ENCODE results near the gene CTNNA1.

The CTNNA1 gene

GRCh38 chr5:138775034-138775433 lies 21.8 kb downstream of the CTNNA1 start:
- H3K27ac ChIP-seq (ENCODE audit: low read depth, low read length) = no peak overlapping the region
- no peak overlapping the region for H2AFZ ChIP-seq (ENCODE audit: low read length, unreplicated experiment)
- H3K36me3 ChIP-seq (ENCODE audit: insufficient read depth, low read length) = peaks cover 7% of the 10 kb centered on the region
- H3K4me3 ChIP-seq (ENCODE audit: low read depth, low read length) = no peak overlapping the region
- H3K79me2 ChIP-seq (ENCODE audit: control insufficient read depth, insufficient read depth, low read length, unreplicated experiment) = peaks cover 72% of the 10 kb centered on the region
- no peaks in the 10 kb centered on the region for H3K4me1 ChIP-seq (ENCODE audit: control insufficient read depth, insufficient read depth, low read length, unreplicated experiment)
- H3K27me3 ChIP-seq (ENCODE audit: insufficient read depth, low read length) = no peaks in the 10 kb centered on the region

DNA sequence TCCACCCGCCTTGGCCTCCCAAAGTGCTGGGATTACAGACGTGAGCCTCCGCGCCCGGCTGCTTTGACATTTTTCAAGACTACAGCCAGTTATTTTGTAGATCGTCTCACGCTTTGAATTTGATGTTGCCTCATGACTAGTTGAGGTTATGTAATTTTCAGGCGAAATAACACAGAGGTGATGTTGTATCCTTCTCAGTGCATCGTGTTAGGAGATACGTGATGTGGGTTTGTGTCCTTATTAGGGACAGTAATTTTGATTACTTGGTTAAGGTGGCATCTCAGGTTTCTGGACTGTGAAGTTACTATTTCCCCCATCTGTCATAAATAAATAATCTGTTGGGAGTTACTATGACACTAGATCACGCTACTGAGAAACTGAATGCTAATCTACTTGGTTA lies 25.0 kb downstream of the CTNNA1 start:
- H2AFZ ChIP-seq (ENCODE audit: low read length, unreplicated experiment) = no peak overlapping the region
- H3K27ac ChIP-seq (ENCODE audit: low read depth, low read length) = no peak overlapping the region
- H3K4me1 ChIP-seq (ENCODE audit: control insufficient read depth, insufficient read depth, low read length, unreplicated experiment) = no peaks in the 10 kb centered on the region
- H3K4me3 ChIP-seq (ENCODE audit: low read depth, low read length) = no peak overlapping the region
- peaks cover 65% of the 10 kb centered on the region for H3K79me2 ChIP-seq (ENCODE audit: control insufficient read depth, insufficient read depth, low read length, unreplicated experiment)
- H3K36me3 ChIP-seq (ENCODE audit: insufficient read depth, low read length) = peaks cover 12% of the 10 kb centered on the region
- no peaks in the 10 kb centered on the region for H3K27me3 ChIP-seq (ENCODE audit: insufficient read depth, low read length)

GRCh38 chr5:138783976-138784375 lies 30.8 kb downstream of the CTNNA1 start:
- H3K27ac ChIP-seq (ENCODE audit: low read depth, low read length) = no peak overlapping the region
- H3K36me3 ChIP-seq (ENCODE audit: insufficient read depth, low read length) = peaks cover 14% of the 10 kb centered on the region; the same call in 1 of the 2 replicates
- H3K79me2 ChIP-seq (ENCODE audit: control insufficient read depth, insufficient read depth, low read length, unreplicated experiment) = peaks cover 57% of the 10 kb centered on the region

DNA sequence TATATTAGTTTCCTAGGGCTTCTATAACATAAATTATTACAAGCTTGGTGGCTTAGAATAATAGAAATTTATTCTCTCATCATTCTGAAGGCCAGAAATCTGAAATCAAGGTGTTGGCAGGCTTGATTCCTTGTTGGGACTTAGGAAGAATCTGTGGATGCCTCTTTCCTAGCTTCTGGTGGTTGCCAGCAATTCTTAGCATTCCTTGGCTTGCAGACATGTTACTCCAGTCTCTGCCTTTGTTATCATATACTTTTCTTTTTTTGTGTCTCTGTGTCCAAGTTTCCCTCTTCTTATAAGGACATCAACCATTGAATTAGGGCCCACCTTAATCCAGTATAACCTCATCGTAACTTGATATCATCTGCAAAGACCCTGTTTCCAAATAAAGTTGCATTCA lies 31.4 kb downstream of the CTNNA1 start:
- Histone ChIP-seq H3K27ac (ENCODE audit: low read depth, low read length) (no peak overlapping the region), H3K4me3 (ENCODE audit: low read depth, low read length) (no peak overlapping the region), H2AFZ (ENCODE audit: low read length, unreplicated experiment) (no peak overlapping the region), H3K4me1 (ENCODE audit: control insufficient read depth, insufficient read depth, low read length, unreplicated experiment) (peaks cover 4% of the 10 kb centered on the region), H3K79me2 (ENCODE audit: control insufficient read depth, insufficient read depth, low read length, unreplicated experiment) (peaks cover 51% of the 10 kb centered on the region), H3K36me3 (ENCODE audit: insufficient read depth, low read length) (peaks cover 14% of the 10 kb centered on the region; the same call in 1 of the 2 replicates), H3K27me3 (ENCODE audit: insufficient read depth, low read length) (no peaks in the 10 kb centered on the region)

More at GRCh38 chr5:138783976-138784375, 30.8 kb downstream of the CTNNA1 start:
- Histone ChIP-seq H2AFZ (ENCODE audit: low read length, unreplicated experiment) (no peak overlapping the region), H3K4me1 (ENCODE audit: control insufficient read depth, insufficient read depth, low read length, unreplicated experiment) (peaks cover 4% of the 10 kb centered on the region), H3K27me3 (ENCODE audit: insufficient read depth, low read length) (no peaks in the 10 kb centered on the region), H3K4me3 (ENCODE audit: low read depth, low read length) (no peak overlapping the region)

DNA sequence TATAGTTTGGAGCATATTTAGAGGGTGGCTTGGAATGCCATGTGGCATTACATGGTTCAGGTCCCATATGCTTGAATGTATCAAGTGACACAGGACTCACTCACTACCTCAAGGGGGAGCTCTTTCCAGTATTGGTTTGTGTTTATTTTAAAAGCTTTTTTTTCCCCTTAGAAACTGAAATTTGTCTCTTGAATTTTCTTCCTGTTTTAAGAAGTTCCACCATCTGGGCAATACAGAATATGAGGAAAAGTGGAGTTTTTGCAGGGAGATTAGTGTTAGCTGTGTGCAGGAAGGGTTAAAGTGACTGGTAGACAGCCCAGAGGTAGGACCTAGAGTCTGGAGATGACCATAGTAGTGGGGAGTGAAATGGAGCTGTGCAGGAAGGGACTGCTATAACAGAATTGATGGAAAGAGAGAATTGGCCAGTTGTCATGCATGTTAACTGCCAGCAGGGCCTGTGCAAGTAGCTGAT lies 36.6 kb downstream of the CTNNA1 start:
- no peaks in the 10 kb centered on the region for H3K36me3 ChIP-seq (ENCODE audit: insufficient read depth, low read length)
- peaks cover 18% of the 10 kb centered on the region for H3K4me1 ChIP-seq (ENCODE audit: control insufficient read depth, insufficient read depth, low read length, unreplicated experiment)
- no peak overlapping the region for H3K27ac ChIP-seq (ENCODE audit: low read depth, low read length)
- H3K4me3 ChIP-seq (ENCODE audit: low read depth, low read length) = no peak overlapping the region
- no peaks in the 10 kb centered on the region for H3K27me3 ChIP-seq (ENCODE audit: insufficient read depth, low read length)
- peaks cover 55% of the 10 kb centered on the region for H3K79me2 ChIP-seq (ENCODE audit: control insufficient read depth, insufficient read depth, low read length, unreplicated experiment)
- H2AFZ ChIP-seq (ENCODE audit: low read length, unreplicated experiment) = no peak overlapping the region

GRCh38 chr5:138790684-138791083 lies 37.5 kb downstream of the CTNNA1 start:
- Histone ChIP-seq H3K79me2 (ENCODE audit: control insufficient read depth, insufficient read depth, low read length, unreplicated experiment) (peaks cover 57% of the 10 kb centered on the region), H3K4me1 (ENCODE audit: control insufficient read depth, insufficient read depth, low read length, unreplicated experiment) (peaks cover 18% of the 10 kb centered on the region), H3K4me3 (ENCODE audit: low read depth, low read length) (no peak overlapping the region), H3K27ac (ENCODE audit: low read depth, low read length) (no peak overlapping the region), H3K27me3 (ENCODE audit: insufficient read depth, low read length) (no peaks in the 10 kb centered on the region), H2AFZ (ENCODE audit: low read length, unreplicated experiment) (no peak overlapping the region), H3K36me3 (ENCODE audit: insufficient read depth, low read length) (no peaks in the 10 kb centered on the region)

DNA sequence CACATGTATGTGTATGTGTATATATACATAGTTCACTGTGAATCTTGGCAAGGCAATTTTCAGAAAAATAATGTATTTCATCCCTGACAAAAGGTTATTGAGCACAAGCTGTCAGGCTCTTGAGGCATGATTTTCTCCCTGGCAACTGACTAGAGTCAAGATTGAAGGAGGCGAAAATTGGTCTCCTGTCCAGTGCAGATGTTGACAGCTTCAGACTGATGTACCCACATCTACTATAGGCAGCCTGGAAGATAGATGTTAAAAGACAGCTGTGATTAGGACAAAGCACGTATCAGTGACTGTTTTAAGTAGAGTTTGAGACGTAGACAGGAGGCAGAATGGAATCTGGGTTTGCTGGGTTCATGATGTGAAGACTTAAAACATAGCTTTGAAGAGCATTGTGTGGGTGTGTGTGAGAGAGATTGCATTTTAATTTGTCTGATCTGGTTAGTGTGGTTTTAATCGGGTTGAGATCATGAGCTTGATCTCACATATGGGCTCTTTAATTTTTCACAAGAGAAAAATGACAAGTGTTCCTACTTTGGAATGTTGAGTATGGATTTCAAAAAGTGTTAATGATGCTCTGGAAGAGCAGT lies 39.1 kb downstream of the CTNNA1 start:
- Histone ChIP-seq H3K27me3 (ENCODE audit: insufficient read depth, low read length) (no peaks in the 10 kb centered on the region), H3K4me3 (ENCODE audit: low read depth, low read length) (no peak overlapping the region), H2AFZ (ENCODE audit: low read length, unreplicated experiment) (no peak overlapping the region), H3K4me1 (ENCODE audit: control insufficient read depth, insufficient read depth, low read length, unreplicated experiment) (peaks cover 21% of the 10 kb centered on the region), H3K36me3 (ENCODE audit: insufficient read depth, low read length) (no peaks in the 10 kb centered on the region), H3K79me2 (ENCODE audit: control insufficient read depth, insufficient read depth, low read length, unreplicated experiment) (peaks cover 65% of the 10 kb centered on the region), H3K27ac (ENCODE audit: low read depth, low read length) (no peak overlapping the region)

DNA sequence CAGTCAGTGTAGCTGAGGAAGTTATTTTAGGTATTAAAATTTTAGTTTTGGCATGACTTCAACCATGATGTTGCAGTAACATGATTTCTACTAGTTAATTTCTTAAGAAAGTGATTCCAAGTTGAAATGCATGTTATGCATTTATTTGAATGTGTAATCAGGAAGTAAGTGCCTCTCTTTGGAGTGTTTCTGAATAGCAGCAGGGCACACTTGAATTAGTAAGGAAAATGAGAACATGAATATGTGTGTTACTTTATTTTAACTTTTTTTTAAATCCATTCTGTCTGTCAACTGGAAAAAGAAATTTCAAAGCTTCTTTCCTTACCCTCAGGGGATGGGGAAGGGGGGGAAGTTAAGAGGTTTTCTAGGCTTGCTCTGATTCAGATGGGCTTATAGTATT lies 40.4 kb downstream of the CTNNA1 start:
- Histone ChIP-seq H3K4me1 (ENCODE audit: control insufficient read depth, insufficient read depth, low read length, unreplicated experiment) (peaks cover 21% of the 10 kb centered on the region), H3K4me3 (ENCODE audit: low read depth, low read length) (no peak overlapping the region), H3K27ac (ENCODE audit: low read depth, low read length) (no peak overlapping the region), H3K36me3 (ENCODE audit: insufficient read depth, low read length) (no peaks in the 10 kb centered on the region), H2AFZ (ENCODE audit: low read length, unreplicated experiment) (no peak overlapping the region), H3K79me2 (ENCODE audit: control insufficient read depth, insufficient read depth, low read length, unreplicated experiment) (peaks cover 61% of the 10 kb centered on the region), H3K27me3 (ENCODE audit: insufficient read depth, low read length) (no peaks in the 10 kb centered on the region)

- H2AFZ ChIP-seq (ENCODE audit: low read length, unreplicated experiment) = no peak overlapping the region
- H3K4me3 ChIP-seq (ENCODE audit: low read depth, low read length) = no peak overlapping the region
- no peak overlapping the region for H3K27ac ChIP-seq (ENCODE audit: low read depth, low read length)
- peaks cover 10% of the 10 kb centered on the region for H3K36me3 ChIP-seq (ENCODE audit: insufficient read depth, low read length)
- no peaks in the 10 kb centered on the region for H3K27me3 ChIP-seq (ENCODE audit: insufficient read depth, low read length)
- no peaks in the 10 kb centered on the region for H3K4me1 ChIP-seq (ENCODE audit: control insufficient read depth, insufficient read depth, low read length, unreplicated experiment)
- H3K79me2 ChIP-seq (ENCODE audit: control insufficient read depth, insufficient read depth, low read length, unreplicated experiment) = peaks cover 52% of the 10 kb centered on the region
These were observed 50.1 kb downstream of the CTNNA1 start for GRCh38 chr5:138803285-138803684.

DNA sequence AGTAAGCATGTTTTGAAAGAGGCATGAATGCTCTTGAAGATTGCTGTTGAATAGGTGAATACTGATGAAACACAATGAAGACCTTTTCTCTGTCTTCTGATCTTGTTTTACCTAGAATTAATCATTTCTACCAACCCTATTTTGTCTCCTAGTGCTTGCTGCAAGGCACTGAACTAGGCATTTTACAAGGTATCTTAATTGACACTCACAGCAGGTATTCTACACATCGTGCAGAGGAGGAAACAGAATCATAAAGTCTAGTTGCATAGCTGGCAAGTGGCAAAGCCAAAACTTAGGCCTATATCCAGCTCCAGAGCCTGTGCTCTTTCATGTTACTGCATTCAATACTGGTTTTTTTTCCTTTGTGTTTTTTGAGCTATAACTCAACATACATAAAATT lies 50.7 kb downstream of the CTNNA1 start:
- no peaks in the 10 kb centered on the region for H3K4me1 ChIP-seq (ENCODE audit: control insufficient read depth, insufficient read depth, low read length, unreplicated experiment)
- H3K27ac ChIP-seq (ENCODE audit: low read depth, low read length) = no peak overlapping the region
- peaks cover 10% of the 10 kb centered on the region for H3K36me3 ChIP-seq (ENCODE audit: insufficient read depth, low read length)
- no peaks in the 10 kb centered on the region for H3K27me3 ChIP-seq (ENCODE audit: insufficient read depth, low read length)
- peaks cover 51% of the 10 kb centered on the region for H3K79me2 ChIP-seq (ENCODE audit: control insufficient read depth, insufficient read depth, low read length, unreplicated experiment)
- H2AFZ ChIP-seq (ENCODE audit: low read length, unreplicated experiment) = no peak overlapping the region
- no peak overlapping the region for H3K4me3 ChIP-seq (ENCODE audit: low read depth, low read length)

- no peak overlapping the region for H3K27ac ChIP-seq (ENCODE audit: low read depth, low read length)
- H3K4me3 ChIP-seq (ENCODE audit: low read depth, low read length) = no peak overlapping the region
- H3K4me1 ChIP-seq (ENCODE audit: control insufficient read depth, insufficient read depth, low read length, unreplicated experiment) = no peaks in the 10 kb centered on the region
- peaks cover 53% of the 10 kb centered on the region for H3K79me2 ChIP-seq (ENCODE audit: control insufficient read depth, insufficient read depth, low read length, unreplicated experiment)
- no peak overlapping the region for H2AFZ ChIP-seq (ENCODE audit: low read length, unreplicated experiment)
- H3K36me3 ChIP-seq (ENCODE audit: insufficient read depth, low read length) = peaks cover 13% of the 10 kb centered on the region
- no peaks in the 10 kb centered on the region for H3K27me3 ChIP-seq (ENCODE audit: insufficient read depth, low read length)
These were observed 51.9 kb downstream of the CTNNA1 start for GRCh38 chr5:138805096-138805495.
